ENCODE data around the gene AFG1L.
"Not testable (repeated sequence)": the region's sequence is repeated elsewhere in the genome, so short reads cannot be mapped to it uniquely, and the experiment has no call there.

Gene AFG1L

DNA sequence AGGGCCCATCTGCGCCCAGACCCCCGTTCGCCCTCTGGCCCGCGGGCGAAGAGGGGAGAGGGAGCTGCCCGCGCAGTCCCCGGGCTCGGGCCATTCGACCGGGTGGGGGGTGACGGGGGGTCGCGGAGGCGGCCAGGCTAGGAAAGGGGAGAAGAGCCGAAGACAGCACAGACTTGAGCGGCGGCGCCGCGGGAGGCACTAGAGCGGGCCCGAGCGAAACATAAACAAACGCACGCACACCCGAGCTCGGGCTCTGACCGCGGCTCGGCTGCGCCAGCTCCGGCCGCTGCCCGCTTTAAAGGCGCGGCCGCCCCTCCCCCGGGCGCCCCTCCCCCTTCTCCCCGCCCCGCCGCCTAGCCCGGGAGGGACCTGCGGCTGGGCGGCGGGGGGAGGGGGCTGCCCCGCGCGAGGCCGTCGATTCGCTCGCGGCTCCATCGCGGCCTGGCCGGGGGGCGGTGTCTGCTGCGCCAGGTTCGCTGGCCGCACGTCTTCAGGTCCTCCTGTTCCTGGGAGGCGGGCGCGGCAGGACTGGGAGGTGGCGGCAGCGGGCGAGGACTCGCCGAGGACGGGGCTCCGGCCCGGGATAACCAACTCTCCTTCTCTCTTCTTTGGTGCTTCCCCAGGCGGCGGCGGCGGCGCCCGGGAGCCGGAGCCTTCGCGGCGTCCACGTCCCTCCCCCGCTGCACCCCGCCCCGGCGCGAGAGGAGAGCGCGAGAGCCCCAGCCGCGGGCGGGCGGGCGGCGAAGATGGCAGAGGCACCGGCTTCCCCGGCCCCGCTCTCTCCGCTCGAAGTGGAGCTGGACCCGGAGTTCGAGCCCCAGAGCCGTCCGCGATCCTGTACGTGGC, 265.8 kb downstream of the AFG1L start, which contains the start of gene FOXO3:
TSS of gene FOXO3 (plus strand) at position 455 of the 846 bp plus-strand sequence. CDS start at position 747, 292 bp downstream.
- DNase-seq, result peak; percentile 83

DNA sequence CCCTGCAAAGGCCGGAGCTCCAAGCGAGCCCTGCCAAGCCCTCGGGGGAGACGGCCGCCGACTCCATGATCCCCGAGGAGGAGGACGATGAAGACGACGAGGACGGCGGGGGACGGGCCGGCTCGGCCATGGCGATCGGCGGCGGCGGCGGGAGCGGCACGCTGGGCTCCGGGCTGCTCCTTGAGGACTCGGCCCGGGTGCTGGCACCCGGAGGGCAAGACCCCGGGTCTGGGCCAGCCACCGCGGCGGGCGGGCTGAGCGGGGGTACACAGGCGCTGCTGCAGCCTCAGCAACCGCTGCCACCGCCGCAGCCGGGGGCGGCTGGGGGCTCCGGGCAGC, 266.4 kb downstream of the AFG1L start:
- DNase-seq, result not testable (repeated sequence)

DNA sequence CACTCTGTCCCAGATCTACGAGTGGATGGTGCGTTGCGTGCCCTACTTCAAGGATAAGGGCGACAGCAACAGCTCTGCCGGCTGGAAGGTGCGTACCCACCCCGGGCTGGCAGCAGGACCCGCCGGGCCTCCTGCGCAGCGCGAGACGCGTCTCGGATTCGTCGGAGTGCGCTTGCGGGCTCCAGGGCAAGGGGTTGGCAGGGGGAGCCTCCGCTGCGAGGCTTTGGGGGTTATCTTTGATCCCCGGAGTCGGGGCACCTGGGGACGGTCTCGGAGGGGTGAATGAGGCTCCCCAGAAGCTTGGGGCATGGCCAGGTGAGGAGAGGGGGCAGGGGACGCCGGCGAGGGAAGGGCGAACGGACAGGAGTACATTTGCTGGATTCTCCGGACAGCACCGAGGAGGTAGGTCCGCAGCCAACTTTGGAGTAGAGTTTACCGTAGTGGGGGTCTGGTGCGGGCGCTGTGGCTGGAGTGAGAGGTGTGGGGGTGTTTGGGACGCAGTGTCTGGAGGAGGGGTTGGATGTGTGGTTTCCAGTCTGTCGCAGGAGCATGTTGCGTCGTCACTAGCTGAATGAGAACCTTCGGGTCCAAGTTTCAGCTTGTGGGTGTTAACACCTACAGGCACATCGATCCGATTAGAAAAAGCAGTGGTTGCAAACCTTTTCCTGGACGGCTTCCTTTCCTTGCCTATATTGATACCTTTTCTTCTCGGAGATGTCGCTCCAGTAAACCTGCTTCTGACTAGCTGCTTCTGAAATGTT, 267.1 kb downstream of the AFG1L start:
- DNase-seq, result peak; percentile 39

DNA sequence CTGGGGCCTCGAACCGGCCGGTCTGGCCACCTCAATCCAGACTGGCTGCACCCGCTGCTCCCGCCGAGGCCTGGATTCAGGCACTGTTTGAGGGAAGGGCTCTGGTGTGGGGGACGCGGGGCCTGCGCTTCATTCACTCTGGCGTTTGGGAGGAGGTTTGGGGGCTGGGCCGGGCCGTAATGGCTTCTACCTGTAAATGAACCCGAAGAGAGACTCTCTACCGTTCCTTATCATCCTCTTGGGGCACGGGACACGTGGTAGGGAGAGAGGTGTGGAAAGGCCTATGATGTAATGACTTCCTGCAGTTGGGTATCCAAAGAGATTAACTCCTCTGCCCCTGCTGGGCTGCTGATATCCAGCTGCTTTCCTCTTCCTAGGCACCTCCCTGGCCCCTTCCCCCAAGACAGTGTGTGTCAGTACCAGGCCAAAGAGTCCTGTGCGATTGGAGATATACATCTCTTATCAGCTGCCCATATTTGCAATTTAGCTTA, 267.7 kb downstream of the AFG1L start:
- peak; percentile 67 for DNase-seq

DNA sequence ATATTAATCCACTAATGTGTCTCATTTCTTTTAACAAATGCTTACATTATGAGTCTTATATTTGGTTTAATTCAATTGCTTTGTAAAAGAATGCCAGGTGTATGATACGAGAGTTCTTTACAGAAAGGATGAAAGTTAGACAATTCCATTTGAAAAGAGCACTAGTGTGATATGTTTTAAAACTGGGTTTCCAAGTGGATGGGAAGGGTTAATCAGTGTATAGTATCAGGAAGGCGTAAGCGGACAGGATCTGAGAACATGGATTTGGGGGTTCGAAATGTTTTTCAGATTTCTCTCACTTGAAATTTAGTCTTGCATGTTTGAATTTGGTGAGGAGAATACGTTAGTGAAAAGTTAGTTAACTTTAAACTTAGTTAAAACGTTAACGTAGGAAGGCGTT, 268.4 kb downstream of the AFG1L start:
- DNase-seq, result no peak

DNA sequence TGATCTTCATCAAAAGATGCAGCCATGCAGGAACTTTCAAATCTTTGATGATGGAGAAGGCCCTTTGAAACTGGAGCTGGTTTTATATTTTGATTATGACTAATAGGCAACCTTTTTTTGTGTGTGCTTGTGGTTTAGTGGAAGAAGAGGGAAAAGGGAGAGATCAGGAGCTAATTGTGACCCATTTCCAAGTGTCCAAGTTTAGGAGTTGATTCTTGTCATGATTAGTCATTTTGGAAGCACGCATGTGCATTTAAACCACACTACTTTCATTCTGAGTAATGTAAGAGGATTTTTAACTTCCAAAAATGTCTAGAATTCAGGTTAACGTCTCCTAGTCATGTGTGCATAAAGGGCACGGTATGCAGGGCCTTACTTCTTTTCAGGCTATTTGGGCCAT, 269.3 kb downstream of the AFG1L start:
- no peak for DNase-seq

DNA sequence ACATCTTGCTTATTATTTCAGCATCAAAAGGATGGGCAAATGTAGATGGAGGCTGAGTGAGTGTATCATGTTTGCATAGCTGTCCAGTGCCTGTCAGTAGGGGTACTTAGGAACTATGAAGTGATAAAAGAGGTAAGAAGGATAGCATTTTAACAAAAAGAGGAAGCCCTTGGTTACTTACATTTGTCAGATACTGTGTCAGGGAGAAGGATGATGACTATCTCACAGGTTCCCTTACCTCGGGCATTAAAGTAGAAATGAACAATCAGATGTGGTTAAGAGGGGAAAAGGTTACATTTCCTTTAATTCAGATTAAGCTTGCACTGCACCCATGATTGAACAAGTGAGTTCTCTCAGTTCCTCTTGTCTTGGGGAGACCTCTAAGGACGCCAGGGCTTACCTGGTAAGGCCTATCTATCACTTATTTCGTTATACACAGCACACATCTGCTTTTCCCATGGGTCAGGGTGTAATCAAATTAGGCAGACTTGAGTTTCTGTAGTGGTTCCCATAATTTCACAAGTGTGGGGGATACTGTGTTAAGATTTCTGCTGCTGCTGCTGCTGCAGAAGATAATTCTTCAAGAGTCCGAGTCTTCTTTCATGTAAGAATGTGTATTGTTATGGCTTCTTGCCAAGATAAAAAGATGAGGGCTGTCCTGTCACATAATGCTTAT, 270.4 kb downstream of the AFG1L start:
- no peak for DNase-seq

DNA sequence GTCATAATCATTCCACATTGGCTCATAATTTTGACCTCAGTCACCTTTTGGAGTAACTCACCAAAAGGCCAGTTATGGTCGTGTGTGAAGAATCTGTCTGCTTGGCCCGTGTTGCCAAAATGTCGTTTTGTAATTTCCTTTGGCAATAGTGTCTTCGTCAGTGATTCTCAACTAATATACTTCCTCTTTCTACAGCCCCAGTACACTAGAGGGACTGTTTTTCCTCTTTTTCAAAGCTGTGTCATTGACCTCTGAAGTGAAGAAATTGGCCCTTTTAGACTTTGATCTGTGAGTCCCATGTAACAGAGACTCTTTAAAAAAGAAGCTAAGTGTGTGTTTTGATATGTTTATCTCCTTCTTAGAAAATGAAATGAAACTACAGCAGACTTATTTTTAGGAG, 271.0 kb downstream of the AFG1L start:
- DNase-seq, result no peak

DNA sequence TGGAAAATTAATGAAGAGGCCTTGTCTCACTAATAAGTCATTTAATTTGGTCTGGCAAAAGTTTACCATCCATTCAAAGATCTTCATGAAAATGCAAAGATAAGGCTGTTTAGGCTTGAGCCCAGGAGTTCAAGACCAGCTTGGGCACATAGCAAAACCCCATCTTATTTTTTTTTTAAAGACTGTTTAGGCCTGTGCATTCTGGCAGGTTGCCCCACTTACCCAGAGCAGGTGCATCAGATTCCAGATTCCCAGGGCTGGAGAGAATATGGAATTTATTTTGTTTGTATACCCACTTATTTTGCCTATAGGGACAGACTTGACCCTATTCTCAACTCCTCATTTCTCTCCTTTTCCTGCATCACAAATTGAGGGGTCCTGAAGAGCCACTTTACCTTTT, 271.6 kb downstream of the AFG1L start:
- no peak for DNase-seq

DNA sequence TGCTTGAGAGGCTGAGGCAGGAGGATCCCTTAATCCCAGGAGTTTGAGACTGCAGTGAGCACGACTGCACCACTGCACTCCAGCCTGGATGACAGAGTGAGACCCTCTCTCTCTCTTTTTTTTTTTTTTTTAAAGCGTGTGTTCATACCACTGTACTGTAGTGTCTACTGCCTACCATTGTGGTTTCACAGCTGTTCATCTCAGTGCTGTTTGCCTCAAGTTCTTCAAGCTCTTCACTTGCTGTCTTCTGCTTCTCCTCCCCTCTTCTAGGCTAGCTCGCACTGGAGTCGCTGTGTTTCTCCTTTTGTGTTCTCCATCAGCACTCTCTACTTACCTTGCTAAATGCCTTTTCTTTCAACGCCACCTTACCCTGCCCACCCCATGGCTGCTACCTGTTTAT, 273.2 kb downstream of the AFG1L start:
- DNase-seq, result no peak

DNA sequence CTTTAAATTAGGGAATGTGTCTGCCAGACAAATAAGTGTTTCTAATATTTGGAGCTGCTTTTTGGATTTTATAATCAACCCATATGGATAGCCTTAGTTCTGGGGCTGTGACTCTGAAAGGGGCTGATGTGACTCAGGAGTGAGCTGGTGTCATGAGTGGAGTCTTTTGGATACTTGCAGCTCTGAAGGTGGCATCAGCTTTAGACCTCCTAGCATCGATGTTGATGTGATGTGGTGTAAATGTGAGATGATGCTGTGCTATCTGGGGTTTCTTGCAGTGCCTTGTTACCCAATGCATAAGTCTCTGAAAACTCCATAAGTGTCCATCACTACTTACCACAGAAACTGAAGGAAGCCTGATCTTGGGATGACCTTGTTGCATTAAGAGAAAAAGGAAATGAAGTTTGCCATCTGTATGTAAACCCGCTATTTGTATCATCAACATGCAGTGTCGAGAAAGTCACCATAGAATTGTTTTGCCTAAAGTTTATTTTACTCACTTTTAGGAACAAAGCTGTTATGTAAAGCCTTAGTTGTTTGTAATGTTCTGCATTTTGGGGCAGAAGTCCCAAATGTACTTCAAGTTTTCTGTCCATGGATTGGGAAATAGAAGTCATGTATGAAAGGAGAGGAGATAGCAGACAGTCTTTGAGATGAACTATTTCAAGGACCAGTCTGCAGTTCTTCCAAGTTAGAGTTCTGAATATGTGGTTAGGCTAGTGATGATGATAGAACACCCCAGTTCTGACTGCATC, 273.9 kb downstream of the AFG1L start:
- DNase-seq, result no peak

DNA sequence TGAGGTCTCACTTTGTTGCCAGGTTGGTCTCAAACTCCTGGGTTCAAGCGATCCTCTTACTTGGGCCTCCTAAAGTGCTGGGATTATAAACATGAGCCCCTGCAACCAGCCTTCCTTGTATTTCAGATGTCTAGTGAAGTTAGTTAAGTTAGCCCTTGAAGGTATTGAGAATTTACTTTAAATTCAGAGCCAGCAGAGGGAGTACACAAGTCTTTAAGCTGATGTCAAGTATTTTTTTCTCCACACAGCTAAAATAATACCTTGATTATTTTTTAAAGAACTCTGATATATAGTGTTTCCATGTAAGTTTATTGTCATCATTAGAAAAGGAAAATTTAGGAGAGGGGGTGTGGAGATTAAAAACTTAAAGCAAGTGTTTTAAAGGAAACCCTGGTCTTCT, 275.7 kb downstream of the AFG1L start:
- no peak for DNase-seq

DNA sequence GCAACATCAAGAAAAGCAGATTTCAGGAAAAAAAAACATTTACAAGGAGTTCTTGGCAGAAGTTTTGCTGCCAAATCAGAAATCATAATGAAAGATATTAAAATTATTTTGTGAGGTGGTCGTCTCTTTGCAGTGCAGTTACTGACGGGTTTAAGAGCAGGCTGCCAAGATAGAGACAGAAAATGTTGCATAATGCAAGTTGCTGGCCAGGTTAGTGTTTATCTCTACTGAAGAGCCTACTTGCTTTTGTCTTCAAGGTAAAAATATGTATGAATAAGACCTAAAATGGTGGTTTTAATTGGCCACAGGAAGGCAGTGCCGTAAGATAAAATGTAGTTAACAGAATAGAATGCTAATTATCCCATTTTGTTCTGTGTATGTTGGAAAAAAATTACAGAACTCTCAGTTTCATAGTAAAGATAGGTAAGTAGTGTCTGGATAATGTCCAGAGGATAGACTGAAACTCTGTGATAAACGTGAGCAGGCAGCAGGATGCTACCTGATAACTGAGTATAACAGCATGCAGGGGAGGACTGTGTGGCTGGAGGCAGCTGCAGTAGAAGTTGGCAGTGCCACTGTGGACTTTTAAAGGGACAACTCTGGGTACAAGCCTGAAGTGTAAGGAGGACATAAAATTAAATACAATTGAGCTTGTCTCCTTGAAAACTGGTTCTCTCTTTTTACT, 279.7 kb downstream of the AFG1L start:
- no peak for DNase-seq

All from NCI-H2171 treated with DMSO at 0.1 percent for 48 hours (cell line).